ENCODE results near the gene AP5M1.

AP5M1 gene

GRCh38 chr14:57293866-57294837 is 25.4 kb downstream of the AP5M1 start:
- TF ChIP-seq, protein P1, sequence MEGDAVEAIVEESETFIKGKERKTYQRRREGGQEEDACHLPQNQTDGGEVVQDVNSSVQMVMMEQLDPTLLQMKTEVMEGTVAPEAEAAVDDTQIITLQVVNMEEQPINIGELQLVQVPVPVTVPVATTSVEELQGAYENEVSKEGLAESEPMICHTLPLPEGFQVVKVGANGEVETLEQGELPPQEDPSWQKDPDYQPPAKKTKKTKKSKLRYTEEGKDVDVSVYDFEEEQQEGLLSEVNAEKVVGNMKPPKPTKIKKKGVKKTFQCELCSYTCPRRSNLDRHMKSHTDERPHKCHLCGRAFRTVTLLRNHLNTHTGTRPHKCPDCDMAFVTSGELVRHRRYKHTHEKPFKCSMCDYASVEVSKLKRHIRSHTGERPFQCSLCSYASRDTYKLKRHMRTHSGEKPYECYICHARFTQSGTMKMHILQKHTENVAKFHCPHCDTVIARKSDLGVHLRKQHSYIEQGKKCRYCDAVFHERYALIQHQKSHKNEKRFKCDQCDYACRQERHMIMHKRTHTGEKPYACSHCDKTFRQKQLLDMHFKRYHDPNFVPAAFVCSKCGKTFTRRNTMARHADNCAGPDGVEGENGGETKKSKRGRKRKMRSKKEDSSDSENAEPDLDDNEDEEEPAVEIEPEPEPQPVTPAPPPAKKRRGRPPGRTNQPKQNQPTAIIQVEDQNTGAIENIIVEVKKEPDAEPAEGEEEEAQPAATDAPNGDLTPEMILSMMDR (conservative IDR thresholded peaks at IDR 0.05) = peak; percentile 75
- no peak overlapping the region for H3K27ac ChIP-seq

DNA sequence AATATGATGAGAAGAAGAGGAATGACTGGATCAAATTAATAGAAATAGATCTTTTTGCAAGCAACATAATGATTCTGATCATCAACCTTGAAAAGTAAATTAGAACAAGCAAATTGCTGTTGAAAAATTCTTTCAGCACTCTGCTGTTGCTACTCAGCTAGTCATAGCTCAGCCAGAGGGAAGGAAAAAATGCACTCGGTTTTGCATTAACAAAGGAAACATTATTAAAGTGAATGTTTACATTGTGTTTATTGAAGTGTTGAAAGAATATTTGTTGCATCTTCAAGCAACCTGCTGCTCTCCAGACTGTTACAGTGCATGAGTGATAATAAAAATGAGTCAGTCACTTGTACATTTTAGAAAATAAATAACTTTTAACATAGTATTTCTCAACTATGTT is 26.5 kb downstream of the AP5M1 start:
- TF ChIP-seq, protein P1 (conservative IDR thresholded peaks at IDR 0.05) = no peak
- no peak overlapping the region for H3K27ac ChIP-seq

GRCh38 chr14:57297852-57298251 is 29.1 kb downstream of the AP5M1 start:
- peak overlapping the region; percentile 7; the same call in 1 of the 2 replicates for H3K27ac ChIP-seq
- TF ChIP-seq, protein P1 (conservative IDR thresholded peaks at IDR 0.05) = no peak

GRCh38 chr14:57299511-57299910 is 30.7 kb downstream of the AP5M1 start:
- H3K27ac ChIP-seq = no peak overlapping the region
- TF ChIP-seq, protein P1 (conservative IDR thresholded peaks at IDR 0.05) = no peak

GRCh38 chr14:57302883-57303282 is 34.1 kb downstream of the AP5M1 start:
- TF ChIP-seq, protein P1 (conservative IDR thresholded peaks at IDR 0.05) = no peak
- no peak overlapping the region for H3K27ac ChIP-seq

GRCh38 chr14:57314396-57315089 is 45.8 kb downstream of the AP5M1 start:
- TF ChIP-seq, protein P1 (conservative IDR thresholded peaks at IDR 0.05) = no peak
- H3K27ac ChIP-seq = no peak overlapping the region

- H3K27ac ChIP-seq = no peak overlapping the region
- TF ChIP-seq, protein P1 (conservative IDR thresholded peaks at IDR 0.05) = peak; percentile 85
These were observed 48.6 kb downstream of the AP5M1 start for GRCh38 chr14:57317248-57317833.
